ENCODE data around the gene COPS8. TPM values are rescaled to one million over a fixed set of nuclear protein-coding genes. Genes with fewer than 3 reads are reported as not detected.
A peak's percentile ranks its signal among the peaks of the same experiment; 100 is the strongest.

The COPS8 gene
- total RNA-seq (60.9 TPM), polyA plus RNA-seq (55.5 TPM)
- long read RNA-seq, donor 1, full-length matches to known transcripts = 2 of 2 reads
- long read RNA-seq, donor 1, partial matches to known transcripts = 0 of 2 reads
- long read RNA-seq, donor 1, other reads (novel, unspliced or antisense) = 0 of 2 reads
- long read RNA-seq, donor 2, full-length matches to known transcripts = 62 of 77 reads
- long read RNA-seq, donor 2, partial matches to known transcripts = 15 of 77 reads
- long read RNA-seq, donor 2, other reads (novel, unspliced or antisense) = 0 of 77 reads
- long read RNA-seq, donor 3, full-length matches to known transcripts = 54 of 54 reads
- long read RNA-seq, donor 3, partial matches to known transcripts = 0 of 54 reads
- long read RNA-seq, donor 3, other reads (novel, unspliced or antisense) = 0 of 54 reads
- long read RNA-seq, donor 4, full-length matches to known transcripts = 16 of 16 reads
- long read RNA-seq, donor 4, partial matches to known transcripts = 0 of 16 reads
- long read RNA-seq, donor 4, other reads (novel, unspliced or antisense) = 0 of 16 reads
- long read RNA-seq, donor 5, full-length matches to known transcripts = 65 of 65 reads
- long read RNA-seq, donor 5, partial matches to known transcripts = 0 of 65 reads
- long read RNA-seq, donor 5, other reads (novel, unspliced or antisense) = 0 of 65 reads
- long read RNA-seq, donor 6, full-length matches to known transcripts = 24 of 24 reads
- long read RNA-seq, donor 6, partial matches to known transcripts = 0 of 24 reads
- long read RNA-seq, donor 6, other reads (novel, unspliced or antisense) = 0 of 24 reads
- long read RNA-seq, donor 7, full-length matches to known transcripts = 24 of 24 reads
- long read RNA-seq, donor 7, partial matches to known transcripts = 0 of 24 reads
- long read RNA-seq, donor 7, other reads (novel, unspliced or antisense) = 0 of 24 reads
- long read RNA-seq, donor 8, full-length matches to known transcripts = 11 of 11 reads
- long read RNA-seq, donor 8, partial matches to known transcripts = 0 of 11 reads
- long read RNA-seq, donor 8, other reads (novel, unspliced or antisense) = 0 of 11 reads
- long read RNA-seq, donor 9, full-length matches to known transcripts = 28 of 28 reads
- long read RNA-seq, donor 9, partial matches to known transcripts = 0 of 28 reads
- long read RNA-seq, donor 9, other reads (novel, unspliced or antisense) = 0 of 28 reads
- long read RNA-seq, donor 10, full-length matches to known transcripts = 22 of 22 reads
- long read RNA-seq, donor 10, partial matches to known transcripts = 0 of 22 reads
- long read RNA-seq, donor 10, other reads (novel, unspliced or antisense) = 0 of 22 reads

DNA sequence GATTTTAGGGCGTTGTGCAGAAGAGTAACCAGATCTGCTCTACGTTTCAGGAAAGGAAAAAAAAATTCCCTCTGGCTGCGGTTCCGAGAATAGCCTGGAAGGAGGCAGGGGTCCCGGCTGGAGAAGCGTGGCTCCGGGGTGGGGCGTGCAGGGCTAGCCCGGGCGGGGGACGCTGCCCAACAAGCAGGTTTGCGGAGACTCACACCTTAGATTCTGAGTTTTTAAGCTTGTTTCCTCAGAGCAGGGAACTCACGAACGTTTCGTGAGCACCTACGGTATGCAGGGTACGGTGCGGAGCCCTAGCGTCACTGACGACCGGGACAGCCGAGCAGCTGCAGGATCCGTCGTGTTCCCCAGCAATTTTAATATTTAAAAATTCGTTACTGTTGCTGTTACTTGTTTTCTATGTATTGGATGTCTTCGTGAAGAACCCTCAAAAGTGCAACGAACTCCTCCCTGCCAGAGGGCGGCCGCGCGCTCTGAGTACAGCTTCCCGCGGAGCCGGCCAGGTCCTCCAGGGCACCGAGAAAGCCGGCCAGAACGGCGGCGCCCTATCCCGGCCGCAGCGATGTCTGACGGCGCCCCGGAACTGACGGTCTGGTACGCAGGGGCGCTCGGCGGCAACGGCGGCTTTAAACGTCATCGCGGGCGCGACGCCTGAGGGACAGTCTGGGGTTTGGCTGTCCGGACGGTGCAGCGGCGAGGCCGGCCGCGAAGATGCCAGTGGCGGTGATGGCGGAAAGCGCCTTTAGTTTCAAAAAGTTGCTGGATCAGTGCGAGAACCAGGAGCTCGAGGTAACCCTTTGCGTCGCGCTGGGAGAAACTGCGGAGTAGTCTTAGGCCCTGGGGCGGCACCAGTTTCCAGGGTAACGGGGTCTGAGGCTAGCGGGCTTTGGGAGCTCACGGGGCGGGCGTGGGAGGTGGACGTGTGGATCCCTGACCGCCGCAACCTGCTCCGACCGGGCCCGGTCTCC, at the start of gene COPS8:
TSS of gene COPS8 (plus strand) at position 642 of the 974 bp plus-strand sequence. CDS start at position 718, 76 bp downstream.
- Histone ChIP-seq H3K4me3 (ENCODE audit: low read length in 2 of 2) (peak within 1 kb of the TSS; percentile 85 to 88), H3K4me1 (ENCODE audit: control insufficient read depth in 2 of 2, insufficient read depth in 2 of 2, low read length in 2 of 2) (peaks cover 4 to 5% of the 10 kb centered on the region in 2 donors), H3K27me3 (ENCODE audit: control insufficient read depth in 2 of 2, insufficient read depth in 1 of 2, low read length in 1 of 2) (no peaks in the 10 kb centered on the region), H3K36me3 (ENCODE audit: control insufficient read depth in 2 of 2, insufficient read depth in 2 of 2, low read length in 1 of 2) (peaks cover 0 to under 1% of the 10 kb centered on the region in 2 donors), H3K9me3 (ENCODE audit: control insufficient read depth in 2 of 2, insufficient read depth in 1 of 2, low read length in 1 of 2) (no peaks in the 10 kb centered on the region), H3K27ac (ENCODE audit: low read depth in 1 of 2, low read length in 1 of 2) (peak within 1 kb of the TSS; percentile 82 to 88)
- under 1% methylated on average over 86 of the region's 86 CpGs for WGBS
- DNase-seq (ENCODE audit: low read depth in 6 of 9, low spot score in 9 of 9) = peak; percentile 74 to 93 (median 83)

DNA sequence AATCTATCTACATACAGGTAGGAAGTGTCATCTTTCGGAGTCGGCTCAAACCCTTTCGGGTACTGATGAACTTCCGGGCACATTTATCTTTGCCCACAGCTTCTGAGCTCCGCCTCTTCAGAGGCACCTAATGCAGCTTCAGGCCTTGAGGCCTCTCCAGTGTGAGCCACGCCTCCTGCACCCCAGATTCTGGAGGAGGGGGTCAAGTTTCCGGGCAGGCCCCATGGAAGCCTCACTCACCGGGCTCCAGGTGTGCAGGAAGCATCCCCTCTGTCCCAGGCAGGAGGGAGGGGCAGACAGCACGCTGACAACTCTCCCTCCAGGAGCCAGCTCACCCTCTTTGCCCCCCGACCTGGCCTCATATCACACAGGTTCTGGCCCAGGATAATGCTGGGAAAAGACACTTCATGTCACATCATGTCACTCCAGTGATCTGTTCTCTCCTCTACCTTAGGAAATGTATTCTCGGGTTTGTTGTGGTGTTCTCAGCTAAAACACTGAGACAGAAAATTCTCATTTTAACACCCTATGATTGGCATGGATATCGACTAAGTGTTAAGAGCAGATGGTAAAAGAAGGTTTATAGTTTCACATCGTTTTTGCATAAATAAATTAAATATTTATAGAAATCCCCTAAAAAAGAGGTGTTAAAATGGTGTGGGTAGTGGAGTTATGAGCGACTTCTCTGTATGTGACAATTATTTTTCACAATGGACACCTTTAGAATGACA, 46.2 kb upstream of the COPS8 start:
- no peaks in the 10 kb centered on the region for H3K9me3 ChIP-seq (ENCODE audit: control insufficient read depth in 2 of 2, insufficient read depth in 1 of 2, low read length in 1 of 2)
- no peak for DNase-seq (ENCODE audit: low read depth in 6 of 9, low spot score in 9 of 9)
- H3K4me3 ChIP-seq (ENCODE audit: low read length in 2 of 2) = no peak overlapping the region
- no peak overlapping the region for H3K27ac ChIP-seq (ENCODE audit: low read depth in 1 of 2, low read length in 1 of 2)
- H3K4me1 ChIP-seq (ENCODE audit: control insufficient read depth in 2 of 2, insufficient read depth in 2 of 2, low read length in 2 of 2) = no peaks in the 10 kb centered on the region
- WGBS = 95% methylated on average over 14 of the region's 14 CpGs
- peaks cover 0 to 2% of the 10 kb centered on the region in 2 donors for H3K27me3 ChIP-seq (ENCODE audit: control insufficient read depth in 2 of 2, insufficient read depth in 1 of 2, low read length in 1 of 2)
- no peaks in the 10 kb centered on the region for H3K36me3 ChIP-seq (ENCODE audit: control insufficient read depth in 2 of 2, insufficient read depth in 2 of 2, low read length in 1 of 2)

DNA sequence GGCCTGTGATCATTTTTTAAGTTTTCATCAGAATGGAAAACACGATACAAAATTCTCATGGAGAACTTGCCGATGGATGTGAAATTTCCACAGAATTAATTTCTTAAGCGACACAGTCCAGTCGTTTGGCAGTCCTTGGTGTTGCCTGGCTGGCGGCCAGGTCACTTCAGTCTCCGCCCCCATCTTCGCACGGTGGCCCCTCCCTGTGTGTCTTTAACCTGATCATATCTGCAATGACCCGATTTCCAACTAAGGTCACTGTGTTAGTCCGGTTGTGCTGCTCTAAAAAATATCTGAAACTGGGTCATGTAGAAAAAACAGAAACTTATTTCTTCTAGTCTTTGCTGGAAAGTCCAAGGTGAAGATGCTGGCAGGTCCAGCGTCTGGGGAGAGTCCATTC, 44.5 kb upstream of the COPS8 start:
- no peak for DNase-seq (ENCODE audit: low read depth in 6 of 9, low spot score in 9 of 9)
- no peaks in the 10 kb centered on the region for H3K27me3 ChIP-seq (ENCODE audit: control insufficient read depth in 2 of 2, insufficient read depth in 1 of 2, low read length in 1 of 2)
- 89% methylated on average over 11 of the region's 11 CpGs for WGBS
- H3K4me3 ChIP-seq (ENCODE audit: low read length in 2 of 2) = no peak overlapping the region
- no peaks in the 10 kb centered on the region for H3K4me1 ChIP-seq (ENCODE audit: control insufficient read depth in 2 of 2, insufficient read depth in 2 of 2, low read length in 2 of 2)
- no peaks in the 10 kb centered on the region for H3K9me3 ChIP-seq (ENCODE audit: control insufficient read depth in 2 of 2, insufficient read depth in 1 of 2, low read length in 1 of 2)
- no peak overlapping the region for H3K27ac ChIP-seq (ENCODE audit: low read depth in 1 of 2, low read length in 1 of 2)
- no peaks in the 10 kb centered on the region for H3K36me3 ChIP-seq (ENCODE audit: control insufficient read depth in 2 of 2, insufficient read depth in 2 of 2, low read length in 1 of 2)

DNA sequence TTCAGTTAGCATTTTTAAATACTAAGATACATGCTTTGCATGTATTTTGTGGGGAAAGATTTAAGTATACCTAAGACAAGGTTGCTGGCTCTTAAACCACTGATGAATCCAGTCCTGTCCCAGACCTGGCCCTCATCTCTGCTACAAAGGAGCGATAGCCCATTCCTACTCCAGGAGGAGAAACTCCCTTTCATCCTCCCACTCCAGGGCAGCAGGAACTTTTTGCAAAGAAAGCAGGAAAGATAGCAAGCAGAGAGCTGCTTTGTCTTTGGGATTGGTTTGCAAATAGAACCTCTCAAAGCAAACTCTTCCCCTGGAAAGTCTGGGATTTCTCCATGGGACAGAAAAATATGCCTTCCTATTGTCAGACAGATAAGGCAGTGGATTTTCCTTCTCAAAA, 43.6 kb upstream of the COPS8 start:
- no peak overlapping the region for H3K27ac ChIP-seq (ENCODE audit: low read depth in 1 of 2, low read length in 1 of 2)
- no peaks in the 10 kb centered on the region for H3K9me3 ChIP-seq (ENCODE audit: control insufficient read depth in 2 of 2, insufficient read depth in 1 of 2, low read length in 1 of 2)
- no peak overlapping the region for H3K4me3 ChIP-seq (ENCODE audit: low read length in 2 of 2)
- WGBS = 96% methylated on average over 1 of the region's 1 CpG
- DNase-seq (ENCODE audit: low read depth in 6 of 9, low spot score in 9 of 9) = no peak
- no peaks in the 10 kb centered on the region for H3K4me1 ChIP-seq (ENCODE audit: control insufficient read depth in 2 of 2, insufficient read depth in 2 of 2, low read length in 2 of 2)
- H3K36me3 ChIP-seq (ENCODE audit: control insufficient read depth in 2 of 2, insufficient read depth in 2 of 2, low read length in 1 of 2) = no peaks in the 10 kb centered on the region
- no peaks in the 10 kb centered on the region for H3K27me3 ChIP-seq (ENCODE audit: control insufficient read depth in 2 of 2, insufficient read depth in 1 of 2, low read length in 1 of 2)

DNA sequence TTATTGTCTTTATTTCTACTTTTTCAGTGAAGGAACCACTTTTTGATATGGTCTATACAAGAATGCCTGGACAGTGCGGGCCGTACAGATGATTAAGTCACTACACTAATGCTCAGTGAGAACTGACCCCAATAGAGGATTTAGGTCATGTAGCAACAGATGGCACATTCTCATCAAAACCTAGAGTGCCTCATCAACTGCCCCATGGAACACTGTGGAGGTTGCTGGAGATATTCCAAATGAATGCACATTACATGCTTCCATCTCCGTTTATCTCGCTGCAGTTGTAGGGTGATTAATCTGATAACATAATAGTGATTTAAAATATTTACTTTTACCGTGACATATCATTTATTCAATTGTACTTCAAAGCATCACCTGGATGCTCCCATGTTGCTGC, 41.8 kb upstream of the COPS8 start:
- 96% methylated on average over 5 of the region's 5 CpGs for WGBS
- DNase-seq (ENCODE audit: low read depth in 6 of 9, low spot score in 9 of 9) = no peak

DNA sequence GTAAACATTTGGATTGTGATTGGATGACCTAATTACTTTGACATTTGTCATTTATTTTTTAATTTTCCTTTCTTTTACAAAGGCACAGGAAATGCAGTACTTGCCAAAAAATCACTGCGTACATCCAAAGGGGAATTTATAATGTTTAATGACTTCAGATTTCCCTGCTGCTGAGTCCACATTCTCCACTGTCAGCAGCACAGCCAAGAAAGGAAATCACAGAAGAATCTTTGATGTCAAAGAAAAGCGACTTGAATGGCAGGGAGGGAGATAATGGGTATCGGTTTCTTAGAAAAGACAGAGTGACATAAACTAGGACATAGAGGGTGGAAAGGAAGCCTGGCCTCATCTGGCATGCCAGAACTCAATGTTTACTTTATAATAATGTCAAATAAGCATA, 41.4 kb upstream of the COPS8 start:
- WGBS = 94% methylated on average over 3 of the region's 3 CpGs
- no peak overlapping the region for H3K4me3 ChIP-seq (ENCODE audit: low read length in 2 of 2)
- DNase-seq (ENCODE audit: low read depth in 6 of 9, low spot score in 9 of 9) = no peak
- no peaks in the 10 kb centered on the region for H3K9me3 ChIP-seq (ENCODE audit: control insufficient read depth in 2 of 2, insufficient read depth in 1 of 2, low read length in 1 of 2)
- H3K27me3 ChIP-seq (ENCODE audit: control insufficient read depth in 2 of 2, insufficient read depth in 1 of 2, low read length in 1 of 2) = no peaks in the 10 kb centered on the region
- no peaks in the 10 kb centered on the region for H3K4me1 ChIP-seq (ENCODE audit: control insufficient read depth in 2 of 2, insufficient read depth in 2 of 2, low read length in 2 of 2)
- no peaks in the 10 kb centered on the region for H3K36me3 ChIP-seq (ENCODE audit: control insufficient read depth in 2 of 2, insufficient read depth in 2 of 2, low read length in 1 of 2)
- H3K27ac ChIP-seq (ENCODE audit: low read depth in 1 of 2, low read length in 1 of 2) = no peak overlapping the region

More for the DNA sequence above, 41.8 kb upstream of the COPS8 start:
- H3K27ac ChIP-seq (ENCODE audit: low read depth in 1 of 2, low read length in 1 of 2) = no peak overlapping the region
- no peaks in the 10 kb centered on the region for H3K36me3 ChIP-seq (ENCODE audit: control insufficient read depth in 2 of 2, insufficient read depth in 2 of 2, low read length in 1 of 2)
- H3K4me3 ChIP-seq (ENCODE audit: low read length in 2 of 2) = no peak overlapping the region
- H3K4me1 ChIP-seq (ENCODE audit: control insufficient read depth in 2 of 2, insufficient read depth in 2 of 2, low read length in 2 of 2) = no peaks in the 10 kb centered on the region
- H3K9me3 ChIP-seq (ENCODE audit: control insufficient read depth in 2 of 2, insufficient read depth in 1 of 2, low read length in 1 of 2) = no peaks in the 10 kb centered on the region
- H3K27me3 ChIP-seq (ENCODE audit: control insufficient read depth in 2 of 2, insufficient read depth in 1 of 2, low read length in 1 of 2) = no peaks in the 10 kb centered on the region

DNA sequence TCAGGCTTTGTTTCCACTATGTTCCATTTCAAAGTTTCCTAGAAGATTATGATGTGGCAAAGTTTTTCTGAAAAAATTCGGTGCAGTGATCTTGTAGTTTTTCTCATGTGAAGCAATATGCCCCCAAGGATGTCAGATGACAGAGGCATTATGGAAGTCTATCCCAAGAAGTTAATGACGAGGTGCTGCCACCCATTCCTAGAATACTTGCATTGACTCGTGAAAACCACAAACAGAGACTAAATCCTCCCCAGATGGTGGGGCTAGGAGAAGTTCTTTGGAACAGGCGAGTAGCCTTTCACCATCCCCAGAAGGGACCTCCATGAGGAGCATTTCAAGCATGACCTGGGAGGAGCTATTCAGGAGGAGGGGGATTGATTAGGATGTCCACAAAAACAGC, 40.2 kb upstream of the COPS8 start:
- H3K27ac ChIP-seq (ENCODE audit: low read depth in 1 of 2, low read length in 1 of 2) = no peak overlapping the region
- H3K36me3 ChIP-seq (ENCODE audit: control insufficient read depth in 2 of 2, insufficient read depth in 2 of 2, low read length in 1 of 2) = no peaks in the 10 kb centered on the region
- no peaks in the 10 kb centered on the region for H3K4me1 ChIP-seq (ENCODE audit: control insufficient read depth in 2 of 2, insufficient read depth in 2 of 2, low read length in 2 of 2)
- WGBS = 83% methylated on average over 4 of the region's 4 CpGs
- H3K27me3 ChIP-seq (ENCODE audit: control insufficient read depth in 2 of 2, insufficient read depth in 1 of 2, low read length in 1 of 2) = no peaks in the 10 kb centered on the region
- no peak for DNase-seq (ENCODE audit: low read depth in 6 of 9, low spot score in 9 of 9)
- no peak overlapping the region for H3K4me3 ChIP-seq (ENCODE audit: low read length in 2 of 2)
- H3K9me3 ChIP-seq (ENCODE audit: control insufficient read depth in 2 of 2, insufficient read depth in 1 of 2, low read length in 1 of 2) = no peaks in the 10 kb centered on the region

Measured in thymus (tissue), 14 donors.